A549 (cell line): Measurements from ENCODE around the gene RNF225.
"Not testable (repeated sequence)": the region's sequence is repeated elsewhere in the genome, so short reads cannot be mapped to it uniquely, and the experiment has no call there.

Experiments
- CEBPB ChIP-seq, 2 experiments: fragments of >200 bp in 1 of 2; sonication (Bioruptor Twin) in 1 of 2; formaldehyde crosslinking in 1 of 2; IDR thresholded peaks; 2 replicates each; pipeline ENCODE4 v1.6.1; 2012 to 2016
- CTCF ChIP-seq: fragments of >200 bp; sonication (Bioruptor Twin); formaldehyde crosslinking; IDR thresholded peaks from 3 replicates; pipeline ENCODE4 v1.5.1; 2016
- EP300 ChIP-seq, 2 experiments: fragments of >200 bp; sonication (Bioruptor Twin); formaldehyde crosslinking; IDR thresholded peaks; 2 replicates in 1 of 2; 3 replicates in 1 of 2; pipeline ENCODE4 v1.6.1; 2016 to 2017
- ESRRA ChIP-seq: fragments of 150-350 bp; IDR thresholded peaks from 2 replicates; pipeline ENCODE4 v1.6.1; 2014; ENCODE audit warnings: mild to moderate bottlenecking, low read length, borderline replicate concordance
- MAX ChIP-seq: IDR thresholded peaks from 2 replicates; pipeline ENCODE4 v1.6.1; 2012
- POLR2A ChIP-seq: IDR thresholded peaks from 2 replicates; pipeline ENCODE4 v1.6.1; 2012; ENCODE audit warnings: mild to moderate bottlenecking, low read length
- RFX5 ChIP-seq: fragments of 450-650 bp; IDR thresholded peaks from 2 replicates; pipeline ENCODE4 v1.7.1; 2014; ENCODE audit warnings: antibody characterized with exemption, mild to moderate bottlenecking, moderate library complexity
- SMC3 ChIP-seq: fragments of >200 bp; sonication (Bioruptor Twin); formaldehyde crosslinking; IDR thresholded peaks from 3 replicates; pipeline ENCODE4 v1.6.1; 2018; ENCODE audit warnings: inconsistent platforms

- TF ChIP-seq CEBPB (IDR thresholded peaks at IDR 0.05); ESRRA; CTCF; POLR2A; EP300 (IDR thresholded peaks at IDR 0.05); RFX5; MAX; SMC3: not testable (repeated sequence)
Observed at GRCh38 chr19:58442986-58443385, 47.5 kb downstream of the RNF225 start.
